Activated CD8-positive, alpha-beta memory T cell treated with anti-CD3 and anti-CD28 coated beads, Interleukin-2, amount 10 ng/mL, durations not matched to agents 7 days and 5 days (primary cell): ENCODE results near the gene SPSB3. TPM values are rescaled to one million over a fixed set of nuclear protein-coding genes. Genes with fewer than 3 reads are reported as not detected.
"Not testable (repeated sequence)": the region's sequence is repeated elsewhere in the genome, so short reads cannot be mapped to it uniquely, and the experiment has no call there.

Source experiments
- ATAC-seq: fragments of 150-1000 bp; cut with Tn5 transposase; one replicate; pipeline ENCODE4 v1.10.0; 2021; ENCODE audit warnings: moderate library complexity
- CTCF ChIA-PET: fragments of 350-600 bp; sonication (Branson Sonifier 250); formaldehyde crosslinking; loops from one replicate; lab custom pipeline; 2021; ENCODE audit warnings: antibody characterized with exemption; lab: Charles Lee
- DNase-seq: peaks from one replicate; pipeline ENCODE4 v3.0.0-alpha.2; 2020
- H3K27ac Mint-ChIP-seq: one replicate; pipeline ENCODE4 v1.8.0; 2021; ENCODE audit warnings: mild to moderate bottlenecking, mixed read lengths
- H3K27me3 Mint-ChIP-seq: one replicate; pipeline ENCODE4 v1.8.0; 2021; ENCODE audit warnings: mixed read lengths
- H3K36me3 Mint-ChIP-seq: one replicate; pipeline ENCODE4 v1.8.0; 2021; ENCODE audit warnings: mild to moderate bottlenecking, mixed read lengths
- H3K4me1 Mint-ChIP-seq: one replicate; pipeline ENCODE4 v1.8.0; 2021; ENCODE audit warnings: mixed read lengths
- H3K4me3 Mint-ChIP-seq: one replicate; pipeline ENCODE4 v1.8.0; 2021; ENCODE audit warnings: mild to moderate bottlenecking, moderate library complexity, mixed read lengths
- H3K9me3 Mint-ChIP-seq: one replicate; pipeline ENCODE4 v1.8.0; 2022; ENCODE audit warnings: low read depth, mixed read lengths
- total RNA-seq, 2 experiments: library from RNA; stranded (reverse); gene quantifications; one replicate each; pipeline ENCODE4 v1.2.3, GENCODE V29; 2021

SPSB3 gene
- total RNA-seq, 2 experiments from 2014 or later: 35.7 to 36.5 TPM

- ATAC-seq (no peak), DNase-seq (no peak)
- Mint-ChIP-seq H3K4me1 (no peaks in the 10 kb centered on the region), H3K27me3 (no peaks in the 10 kb centered on the region), H3K27ac (no peak overlapping the region), H3K36me3 (peaks cover 20% of the 10 kb centered on the region), H3K4me3 (no peak overlapping the region), H3K9me3 (peaks cover 3% of the 10 kb centered on the region)
- CTCF ChIA-PET: no interaction called here
Measured at GRCh38 chr16:1808691-1809090, 26.3 kb upstream of the SPSB3 start.

GRCh38 chr16:1807626-1808025 is 25.3 kb upstream of the SPSB3 start:
- no peaks in the 10 kb centered on the region for H3K27me3 Mint-ChIP-seq
- no peak for ATAC-seq
- CTCF ChIA-PET: no interaction called here
- H3K9me3 Mint-ChIP-seq: peaks cover 3% of the 10 kb centered on the region
- H3K4me1 Mint-ChIP-seq: no peaks in the 10 kb centered on the region
- no peak overlapping the region for H3K4me3 Mint-ChIP-seq
- DNase-seq: no peak
- peaks cover 20% of the 10 kb centered on the region for H3K36me3 Mint-ChIP-seq
- H3K27ac Mint-ChIP-seq: no peak overlapping the region

GRCh38 chr16:1800701-1801100 is 18.3 kb upstream of the SPSB3 start:
- Mint-ChIP-seq H3K27ac (no peak overlapping the region), H3K27me3 (no peaks in the 10 kb centered on the region), H3K4me1 (no peaks in the 10 kb centered on the region), H3K9me3 (peaks cover 13% of the 10 kb centered on the region), H3K36me3 (peaks cover 12% of the 10 kb centered on the region), H3K4me3 (no peak overlapping the region)
- CTCF ChIA-PET: no interaction called here
- ATAC-seq (no peak), DNase-seq (no peak)

GRCh38 chr16:1799263-1799662 is 16.9 kb upstream of the SPSB3 start:
- H3K4me1 Mint-ChIP-seq, H3K27ac Mint-ChIP-seq, DNase-seq, ATAC-seq, CTCF ChIA-PET, H3K27me3 Mint-ChIP-seq, H3K36me3 Mint-ChIP-seq, H3K4me3 Mint-ChIP-seq: not testable (repeated sequence)
- peaks cover 13% of the 10 kb centered on the region for H3K9me3 Mint-ChIP-seq

GRCh38 chr16:1794908-1795666 is 12.7 kb upstream of the SPSB3 start:
- H3K27me3 Mint-ChIP-seq: no peaks in the 10 kb centered on the region
- DNase-seq (no peak), ATAC-seq (no peak)
- no peak overlapping the region for H3K4me3 Mint-ChIP-seq
- H3K36me3 Mint-ChIP-seq: peaks cover 4% of the 10 kb centered on the region
- CTCF ChIA-PET: no interaction called here
- no peak overlapping the region for H3K27ac Mint-ChIP-seq
- H3K4me1 Mint-ChIP-seq: no peaks in the 10 kb centered on the region
- H3K9me3 Mint-ChIP-seq: peaks cover 8% of the 10 kb centered on the region

GRCh38 chr16:1794221-1794871 is 12.0 kb upstream of the SPSB3 start:
- ATAC-seq: no peak
- peaks cover 2% of the 10 kb centered on the region for H3K36me3 Mint-ChIP-seq
- no peak overlapping the region for H3K27ac Mint-ChIP-seq
- DNase-seq: no peak
- no peaks in the 10 kb centered on the region for H3K27me3 Mint-ChIP-seq
- no peak overlapping the region for H3K4me3 Mint-ChIP-seq
- CTCF ChIA-PET: no interaction called here
- peaks cover 6% of the 10 kb centered on the region for H3K9me3 Mint-ChIP-seq
- H3K4me1 Mint-ChIP-seq: no peaks in the 10 kb centered on the region

- no peak within 1 kb of the TSS for H3K27ac Mint-ChIP-seq
- H3K9me3 Mint-ChIP-seq: peaks cover 3% of the 10 kb centered on the region
- H3K27me3 Mint-ChIP-seq: no peaks in the 10 kb centered on the region
- peaks cover 2% of the 10 kb centered on the region for H3K36me3 Mint-ChIP-seq
- H3K4me3 Mint-ChIP-seq: no peak within 1 kb of the TSS
- DNase-seq: no peak
- CTCF ChIA-PET: no interaction called here
- H3K4me1 Mint-ChIP-seq: no peaks in the 10 kb centered on the region
- no peak for ATAC-seq
Measured at GRCh38 chr16:1793578-1794220, 11.3 kb upstream of the SPSB3 start, which contains the start of gene IGFALS. TSS of gene IGFALS (minus strand) at chr16:1793705. CDS start at chr16:1793652, 53 bp downstream.

- CTCF ChIA-PET: no interaction called here
- DNase-seq (no peak), ATAC-seq (no peak)
- H3K27me3 Mint-ChIP-seq: no peaks in the 10 kb centered on the region
- H3K4me3 Mint-ChIP-seq: no peak overlapping the region
- peaks cover 2% of the 10 kb centered on the region for H3K36me3 Mint-ChIP-seq
- H3K9me3 Mint-ChIP-seq: peaks cover 3% of the 10 kb centered on the region
- H3K4me1 Mint-ChIP-seq: no peaks in the 10 kb centered on the region
- no peak overlapping the region for H3K27ac Mint-ChIP-seq
Measured at GRCh38 chr16:1792836-1793577, 10.6 kb upstream of the SPSB3 start.

GRCh38 chr16:1791943-1792812 is 9.8 kb upstream of the SPSB3 start:
- CTCF ChIA-PET: no interaction called here
- Mint-ChIP-seq H3K27me3 (no peaks in the 10 kb centered on the region), H3K4me1 (no peaks in the 10 kb centered on the region), H3K4me3 (no peak overlapping the region), H3K9me3 (peaks cover under 1% of the 10 kb centered on the region), H3K27ac (no peak overlapping the region), H3K36me3 (peaks cover under 1% of the 10 kb centered on the region)
- DNase-seq (no peak), ATAC-seq (no peak)

GRCh38 chr16:1791256-1791942 is 9.0 kb upstream of the SPSB3 start:
- H3K9me3 Mint-ChIP-seq: no peaks in the 10 kb centered on the region
- H3K27me3 Mint-ChIP-seq: no peaks in the 10 kb centered on the region
- no peaks in the 10 kb centered on the region for H3K4me1 Mint-ChIP-seq
- H3K4me3 Mint-ChIP-seq: no peak overlapping the region
- DNase-seq (no peak), ATAC-seq (no peak)
- CTCF ChIA-PET: no interaction called here
- no peaks in the 10 kb centered on the region for H3K36me3 Mint-ChIP-seq
- H3K27ac Mint-ChIP-seq: no peak overlapping the region

GRCh38 chr16:1790611-1791255 is 8.4 kb upstream of the SPSB3 start:
- DNase-seq (no peak), ATAC-seq (no peak)
- H3K4me1 Mint-ChIP-seq: no peaks in the 10 kb centered on the region
- H3K27me3 Mint-ChIP-seq: no peaks in the 10 kb centered on the region
- H3K4me3 Mint-ChIP-seq: no peak overlapping the region
- H3K9me3 Mint-ChIP-seq: no peaks in the 10 kb centered on the region
- H3K36me3 Mint-ChIP-seq: no peaks in the 10 kb centered on the region
- CTCF ChIA-PET: no interaction called here
- no peak overlapping the region for H3K27ac Mint-ChIP-seq

- H3K4me3 Mint-ChIP-seq: no peak overlapping the region
- CTCF ChIA-PET: no interaction called here
- H3K27me3 Mint-ChIP-seq: no peaks in the 10 kb centered on the region
- no peak for DNase-seq
- no peaks in the 10 kb centered on the region for H3K4me1 Mint-ChIP-seq
- H3K36me3 Mint-ChIP-seq: no peaks in the 10 kb centered on the region
- ATAC-seq: no peak
- no peaks in the 10 kb centered on the region for H3K9me3 Mint-ChIP-seq
- no peak overlapping the region for H3K27ac Mint-ChIP-seq
Measured at GRCh38 chr16:1790261-1790610, 7.9 kb upstream of the SPSB3 start.
